ENCODE results near the gene RAB15. TPM values are rescaled to one million over a fixed set of nuclear protein-coding genes. Genes with fewer than 3 reads are reported as not detected.

RAB15 gene
- total and polyA plus RNA-seq, 2 of the 8 experiments (the other 6 are each of a cell fraction or from before 2014, with no cell fraction given): 38.8 to 58.1 TPM

- TF ChIP-seq CHD7 (IDR thresholded peaks at IDR 0.05; ENCODE audit: insufficient replicate concordance, low read length): no peak
Observed at GRCh38 chr14:64970041-64970440, 2.1 kb downstream of the RAB15 start (continued).

All from H1 (cell line).